HG03378 (cell line): Measurements from ENCODE around the gene PTK7.
"Not testable (repeated sequence)": the region's sequence is repeated elsewhere in the genome, so short reads cannot be mapped to it uniquely, and the experiment has no call there.

ENCODE experiments used
- ATAC-seq: cut with Tn5 transposase; IDR thresholded peaks from one replicate; pipeline ENCODE4 v1.9.1; 2021; ENCODE audit warnings: mild to moderate bottlenecking, moderate library complexity; ENCODE audit not compliant: unreplicated experiment

The PTK7 gene

GRCh38 chr6:43053545-43054205, 22.4 kb upstream of the PTK7 start, which contains the start of gene CUL7:
CUL7 (minus strand) TSS chr6:43053851; CDS start chr6:43052788, 1,063 bp downstream.
- ATAC-seq: peak; percentile 59

GRCh38 chr6:43054206-43054943, 21.7 kb upstream of the PTK7 start:
- ATAC-seq: no peak

GRCh38 chr6:43055966-43056365, 20.1 kb upstream of the PTK7 start:
- ATAC-seq: no peak

GRCh38 chr6:43058531-43058930, 17.6 kb upstream of the PTK7 start:
- ATAC-seq: no peak

- peak; percentile 85 for ATAC-seq
These were observed 16.7 kb upstream of the PTK7 start, which contains the start of the genes KLC4 and MRPL2 for GRCh38 chr6:43059168-43060033. KLC4 (plus strand) TSS chr6:43059631; CDS start chr6:43061336, 1,705 bp downstream. MRPL2 (minus strand) TSS chr6:43059434; CDS start chr6:43059381, 53 bp downstream.

GRCh38 chr6:43060034-43060754, 15.9 kb upstream of the PTK7 start:
- peak; percentile 10 for ATAC-seq

- ATAC-seq: no peak
These were observed 15.1 kb upstream of the PTK7 start for GRCh38 chr6:43060755-43061633.

- no peak for ATAC-seq
These were observed 14.3 kb upstream of the PTK7 start for GRCh38 chr6:43061861-43062260.

- no peak for ATAC-seq
These were observed 13.3 kb upstream of the PTK7 start for GRCh38 chr6:43062818-43063217.

GRCh38 chr6:43070028-43070632, 6.0 kb upstream of the PTK7 start:
- no peak for ATAC-seq

GRCh38 chr6:43074847-43075669, 1.1 kb upstream of the PTK7 start:
- no peak for ATAC-seq

- no peak for ATAC-seq
These were observed 584 bp downstream of the PTK7 start for GRCh38 chr6:43076464-43077332.

- ATAC-seq: no peak
These were observed 1.3 kb downstream of the PTK7 start for GRCh38 chr6:43077333-43077809.

- no peak for ATAC-seq
These were observed 1.9 kb downstream of the PTK7 start for GRCh38 chr6:43077981-43078511.

GRCh38 chr6:43078691-43079090, 2.6 kb downstream of the PTK7 start:
- ATAC-seq: no peak

GRCh38 chr6:43081043-43081442, 4.9 kb downstream of the PTK7 start:
- ATAC-seq: no peak

- not testable (repeated sequence) for ATAC-seq
These were observed 5.8 kb downstream of the PTK7 start for GRCh38 chr6:43081922-43082321.
